DOHH2 (cell line): ENCODE results near the gene FASTK.

Source experiments
- H3F3A ChIP-seq: fragments of 200-600 bp; sonication (generic), shearing (Covaris generic); 2 replicates; pipeline ENCODE4 v1.6.0; 2016; ENCODE audit warnings: antibody characterized with exemption, mild to moderate bottlenecking; ENCODE audit not compliant: control insufficient read depth, insufficient read depth
- H3K27ac ChIP-seq: fragments of 200-600 bp; sonication (generic); 2 replicates; pipeline ENCODE4 v1.5.1; 2014; ENCODE audit warnings: low read depth, mild to moderate bottlenecking, low read length, moderate library complexity
- H3K27me3 ChIP-seq: fragments of 200-600 bp; sonication (generic); 2 replicates; pipeline ENCODE4 v1.6.1; 2014; ENCODE audit warnings: mild to moderate bottlenecking, low read length, mixed read lengths; ENCODE audit not compliant: control insufficient read depth
- H3K36me3 ChIP-seq: fragments of 200-600 bp; sonication (generic); 2 replicates; pipeline ENCODE4 v1.6.1; 2014; ENCODE audit warnings: mild to moderate bottlenecking, low read length, moderate library complexity, mixed read lengths; ENCODE audit not compliant: control insufficient read depth
- H3K4me1 ChIP-seq: fragments of 200-600 bp; sonication (generic); 2 replicates; pipeline ENCODE4 v1.6.1; 2014; ENCODE audit warnings: mild to moderate bottlenecking, low read length, mixed read lengths; ENCODE audit not compliant: control insufficient read depth
- H3K4me2 ChIP-seq: fragments of 200-600 bp; sonication (generic); 2 replicates; pipeline ENCODE4 v1.6.0; 2014; ENCODE audit warnings: mild to moderate bottlenecking, low read length, moderate library complexity
- H3K4me3 ChIP-seq: fragments of 200-600 bp; sonication (generic); 2 replicates; pipeline ENCODE4 v1.5.1; 2014; ENCODE audit warnings: mild to moderate bottlenecking, low read length, mixed read lengths
- H3K79me2 ChIP-seq: fragments of 200-600 bp; sonication (generic); 2 replicates; pipeline ENCODE4 v1.6.1; 2014; ENCODE audit warnings: mild to moderate bottlenecking, low read length, mixed read lengths; ENCODE audit not compliant: control insufficient read depth
- H3K9me2 ChIP-seq: fragments of 200-600 bp; sonication (generic); replicated peaks from 2 replicates; pipeline ENCODE4 v1.6.1; 2014; ENCODE audit warnings: mild to moderate bottlenecking, low read length, mixed read lengths; ENCODE audit not compliant: control insufficient read depth
- H3K9me3 ChIP-seq: fragments of 200-600 bp; sonication (generic); 2 replicates; pipeline ENCODE4 v1.6.1; 2014; ENCODE audit warnings: antibody characterized with exemption, low read length, mixed read lengths; ENCODE audit not compliant: control insufficient read depth, insufficient read depth
- H4K20me1 ChIP-seq: fragments of 200-600 bp; sonication (generic); 2 replicates; pipeline ENCODE4 v1.6.0; 2014; ENCODE audit warnings: low read depth, mild to moderate bottlenecking, antibody characterized with exemption, low read length, moderate library complexity; ENCODE audit not compliant: control insufficient read depth, insufficient read depth
- CTCF ChIP-seq: fragments of 200-600 bp; sonication (generic); IDR thresholded peaks from one replicate; pipeline ENCODE4 v1.5.1; 2014; ENCODE audit warnings: antibody characterized with exemption, mild to moderate bottlenecking, low read depth, low read length; ENCODE audit not compliant: poor library complexity, severe bottlenecking
- EZH2phosphoT487 ChIP-seq: fragments of 200-600 bp; sonication (generic); IDR thresholded peaks from 2 replicates; pipeline ENCODE4 v1.6.1; 2017; ENCODE audit warnings: borderline replicate concordance, mild to moderate bottlenecking, antibody characterized with exemption, low read length, moderate library complexity, mixed read lengths

The FASTK gene

GRCh38 chr7:151119055-151119415 is 38.4 kb upstream of the FASTK start:
- no peaks in the 10 kb centered on the region for H3K79me2 ChIP-seq
- H3K36me3 ChIP-seq, result no peaks in the 10 kb centered on the region
- no peaks in the 10 kb centered on the region for H3K27me3 ChIP-seq
- H4K20me1 ChIP-seq, result peaks cover 5% of the 10 kb centered on the region; the same call in 1 of the 2 replicates
- no peaks in the 10 kb centered on the region for H3K9me3 ChIP-seq
- no peak overlapping the region for H3K4me3 ChIP-seq
- H3K4me1 ChIP-seq, result no peaks in the 10 kb centered on the region
- TF ChIP-seq EZH2phosphoT487 (no peak), CTCF (no peak)
- no peak overlapping the region for H3K27ac ChIP-seq
- no peak overlapping the region for H3K4me2 ChIP-seq
- H3F3A ChIP-seq, result no peaks in the 10 kb centered on the region
- no peaks in the 10 kb centered on the region for H3K9me2 ChIP-seq

GRCh38 chr7:151118108-151119054 is 37.8 kb upstream of the FASTK start:
- Histone ChIP-seq H3K9me3 (no peaks in the 10 kb centered on the region), H4K20me1 (peaks cover 5% of the 10 kb centered on the region; the same call in 1 of the 2 replicates), H3K9me2 (no peaks in the 10 kb centered on the region), H3K4me1 (no peaks in the 10 kb centered on the region), H3K27ac (no peak overlapping the region), H3K27me3 (no peaks in the 10 kb centered on the region), H3K79me2 (no peaks in the 10 kb centered on the region), H3K4me2 (no peak overlapping the region), H3F3A (no peaks in the 10 kb centered on the region), H3K36me3 (no peaks in the 10 kb centered on the region), H3K4me3 (no peak overlapping the region)
- TF ChIP-seq CTCF (no peak), EZH2phosphoT487 (no peak)

- no peak overlapping the region for H3K4me3 ChIP-seq
- no peaks in the 10 kb centered on the region for H3K9me2 ChIP-seq
- no peaks in the 10 kb centered on the region for H3K27me3 ChIP-seq
- no peaks in the 10 kb centered on the region for H3F3A ChIP-seq
- H3K4me2 ChIP-seq, result no peak overlapping the region
- no peaks in the 10 kb centered on the region for H3K79me2 ChIP-seq
- TF ChIP-seq CTCF, result no peak
- no peak for TF ChIP-seq EZH2phosphoT487
- no peak overlapping the region for H3K27ac ChIP-seq
- no peaks in the 10 kb centered on the region for H3K9me3 ChIP-seq
- H3K4me1 ChIP-seq, result no peaks in the 10 kb centered on the region
- peaks cover 5% of the 10 kb centered on the region; the same call in 1 of the 2 replicates for H4K20me1 ChIP-seq
- H3K36me3 ChIP-seq, result no peaks in the 10 kb centered on the region
Measured at GRCh38 chr7:151117565-151117964, 37.0 kb upstream of the FASTK start.
